Spleen (tissue), 7 donors: ENCODE data around the gene ATP5IF1.

Experiments used
- CTCF ChIP-seq, 11 experiments: fragments of 200-600 bp in 7 of 11; fragments of 450-650 bp in 4 of 11; sonication (generic) in 4 of 11; IDR thresholded peaks in 8 of 11; conservative IDR thresholded peaks in 3 of 11; 1 replicate in 7 of 11; 2 replicates in 4 of 11; pipeline versions ENCODE4 v1.4.0 to v1.8.0; 2016 to 2021; ENCODE audit warnings: antibody characterized with exemption in 11 of 11, inconsistent platforms in 4 of 11, mild to moderate bottlenecking in 1 of 11
- POLR2A ChIP-seq, 3 donors: fragments of 450-650 bp; IDR thresholded peaks; one replicate each; pipeline ENCODE4 v1.5.1; 2017; ENCODE audit warnings: antibody characterized with exemption in 3 of 3, mild to moderate bottlenecking in 1 of 3
- POLR2AphosphoS5 ChIP-seq, 3 donors: sonication (generic); formaldehyde crosslinking; IDR thresholded peaks; one replicate each; pipeline ENCODE4 v1.5.1; 2017; ENCODE audit warnings: antibody characterized with exemption in 3 of 3
- donor health status: DM: no; HTN: no; CAD: no; lungs with moderate emphysema.
- donor health status: DM: no; HTN: no; CAD: no.
- donor health status: DM: no; HTN: no; CAD: no.

- TF ChIP-seq CTCF (IDR thresholded peaks at IDR 0.05 in 8 of 11, conservative IDR thresholded peaks at IDR 0.05 in 3 of 11) = no peak
- no peak for TF ChIP-seq POLR2A (IDR thresholded peaks at IDR 0.05)
- TF ChIP-seq POLR2AphosphoS5 (IDR thresholded peaks at IDR 0.05) = peak in 2 of 3 donors; percentile 66 to 75
Observed at GRCh38 chr1:28193701-28194161, 42.2 kb upstream of the ATP5IF1 start.
